Gastroesophageal sphincter (tissue), 2 donors: ENCODE data around the gene ABR.
"Not testable (repeated sequence)": the region's sequence is repeated elsewhere in the genome, so short reads cannot be mapped to it uniquely, and the experiment has no call there.

Experiments
- POLR2A ChIP-seq, 2 donors: fragments of 450-650 bp; IDR thresholded peaks; one replicate each; pipeline ENCODE4 v1.6.1; 2017; ENCODE audit warnings: antibody characterized with exemption in 2 of 2, mild to moderate bottlenecking in 2 of 2, moderate library complexity in 1 of 2
- POLR2AphosphoS5 ChIP-seq: sonication (generic); formaldehyde crosslinking; IDR thresholded peaks from one replicate; pipeline ENCODE4 v1.6.1; 2017; ENCODE audit warnings: antibody characterized with exemption

DNA sequence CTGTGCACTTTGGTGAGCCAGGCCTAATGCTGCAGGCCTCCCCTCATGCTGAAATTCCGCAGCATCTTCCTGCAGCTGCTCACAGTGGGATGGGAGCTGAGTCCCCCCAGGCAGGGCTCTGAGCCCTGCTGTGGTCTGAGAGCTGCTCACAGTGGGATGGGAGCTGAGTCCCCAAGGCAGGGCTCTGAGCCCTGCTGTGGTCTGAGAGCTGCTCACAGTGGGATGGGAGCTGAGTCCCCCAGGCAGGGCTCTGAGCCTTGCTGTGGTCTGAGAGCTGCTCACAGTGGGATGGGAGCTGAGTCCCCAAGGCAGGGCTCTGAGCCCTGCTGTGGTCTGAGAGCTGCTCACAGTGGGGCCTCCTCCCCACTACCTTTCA lies 58.4 kb downstream of the ABR start:
- not testable (repeated sequence) for TF ChIP-seq POLR2AphosphoS5; POLR2A (IDR thresholded peaks at IDR 0.05)
